Osteoblast (primary cell): Measurements from ENCODE around the gene BPIFB2. TPM values are rescaled to one million over a fixed set of nuclear protein-coding genes. Genes with fewer than 3 reads are reported as not detected.

ENCODE experiments used
- DNase-seq: peaks from one replicate; pipeline ENCODE4 v3.0.0; 2011; ENCODE audit warnings: low spot score, mixed read lengths; ENCODE audit not compliant: insufficient read length; ENCODE audit errors: missing footprints
- H2AFZ ChIP-seq: 2 replicates; pipeline ENCODE4 v1.6.0; 2011; ENCODE audit warnings: mild to moderate bottlenecking, low read length
- H3K27ac ChIP-seq: 2 replicates; pipeline ENCODE4 v1.5.1; 2011; ENCODE audit warnings: mild to moderate bottlenecking, low read depth, low read length, moderate library complexity
- H3K27me3 ChIP-seq: 2 replicates; pipeline ENCODE4 v1.6.0; 2012; ENCODE audit warnings: mild to moderate bottlenecking, control low read depth, inconsistent platforms, low read length, moderate library complexity; ENCODE audit not compliant: insufficient read depth
- H3K36me3 ChIP-seq: 2 replicates; pipeline ENCODE4 v1.5.1; 2011; ENCODE audit warnings: mild to moderate bottlenecking, low read length, control low read depth, moderate library complexity; ENCODE audit not compliant: insufficient read depth
- H3K4me1 ChIP-seq: 2 replicates; pipeline ENCODE4 v1.5.1; 2011; ENCODE audit warnings: mild to moderate bottlenecking, low read length, control low read depth, moderate library complexity; ENCODE audit not compliant: insufficient read depth
- H3K4me2 ChIP-seq: 2 replicates; pipeline ENCODE4 v1.6.0; 2011; ENCODE audit warnings: mild to moderate bottlenecking, low read length; ENCODE audit not compliant: insufficient read depth
- H3K4me3 ChIP-seq: fragments of 200-600 bp; sonication (generic); 3 replicates; pipeline ENCODE4 v1.5.1; 2012; ENCODE audit warnings: mild to moderate bottlenecking, low read length, inconsistent platforms; ENCODE audit not compliant: insufficient read depth
- H3K79me2 ChIP-seq: 2 replicates; pipeline ENCODE4 v1.6.0; 2012; ENCODE audit warnings: mild to moderate bottlenecking, low read length, control low read depth, inconsistent platforms; ENCODE audit not compliant: insufficient read depth
- H3K9me3 ChIP-seq: 2 replicates; pipeline ENCODE4 v1.5.1; 2011; ENCODE audit warnings: low read depth, low read length, control low read depth
- H4K20me1 ChIP-seq: 2 replicates; pipeline ENCODE4 v1.6.0; 2012; ENCODE audit warnings: mild to moderate bottlenecking, low read length, control low read depth; ENCODE audit not compliant: insufficient read depth
- CTCF ChIP-seq: IDR thresholded peaks from 2 replicates; pipeline ENCODE4 v1.5.1; 2011; ENCODE audit warnings: mild to moderate bottlenecking, low read depth, low read length, moderate library complexity; ENCODE audit errors: extremely low read depth
- total RNA-seq: library from RNA; depleted of rRNA; stranded (reverse); fragments of >200 nt; gene quantifications from 2 replicates; pipeline ENCODE4 v1.2.3, GENCODE V29; 2012

Gene BPIFB2
- total RNA-seq, 1 donor, result not detected

GRCh38 chr20:32979201-32979998 lies 28.1 kb upstream of the BPIFB2 start:
- no peaks in the 10 kb centered on the region for H3K27me3 ChIP-seq
- no peaks in the 10 kb centered on the region for H3K4me1 ChIP-seq
- no peak for TF ChIP-seq CTCF
- H2AFZ ChIP-seq, result no peak overlapping the region
- no peaks in the 10 kb centered on the region for H4K20me1 ChIP-seq
- H3K4me2 ChIP-seq, result no peak overlapping the region
- no peaks in the 10 kb centered on the region for H3K9me3 ChIP-seq
- no peaks in the 10 kb centered on the region for H3K36me3 ChIP-seq
- DNase-seq, result no peak
- no peak overlapping the region for H3K4me3 ChIP-seq
- no peak overlapping the region for H3K27ac ChIP-seq
- H3K79me2 ChIP-seq, result no peaks in the 10 kb centered on the region

DNA sequence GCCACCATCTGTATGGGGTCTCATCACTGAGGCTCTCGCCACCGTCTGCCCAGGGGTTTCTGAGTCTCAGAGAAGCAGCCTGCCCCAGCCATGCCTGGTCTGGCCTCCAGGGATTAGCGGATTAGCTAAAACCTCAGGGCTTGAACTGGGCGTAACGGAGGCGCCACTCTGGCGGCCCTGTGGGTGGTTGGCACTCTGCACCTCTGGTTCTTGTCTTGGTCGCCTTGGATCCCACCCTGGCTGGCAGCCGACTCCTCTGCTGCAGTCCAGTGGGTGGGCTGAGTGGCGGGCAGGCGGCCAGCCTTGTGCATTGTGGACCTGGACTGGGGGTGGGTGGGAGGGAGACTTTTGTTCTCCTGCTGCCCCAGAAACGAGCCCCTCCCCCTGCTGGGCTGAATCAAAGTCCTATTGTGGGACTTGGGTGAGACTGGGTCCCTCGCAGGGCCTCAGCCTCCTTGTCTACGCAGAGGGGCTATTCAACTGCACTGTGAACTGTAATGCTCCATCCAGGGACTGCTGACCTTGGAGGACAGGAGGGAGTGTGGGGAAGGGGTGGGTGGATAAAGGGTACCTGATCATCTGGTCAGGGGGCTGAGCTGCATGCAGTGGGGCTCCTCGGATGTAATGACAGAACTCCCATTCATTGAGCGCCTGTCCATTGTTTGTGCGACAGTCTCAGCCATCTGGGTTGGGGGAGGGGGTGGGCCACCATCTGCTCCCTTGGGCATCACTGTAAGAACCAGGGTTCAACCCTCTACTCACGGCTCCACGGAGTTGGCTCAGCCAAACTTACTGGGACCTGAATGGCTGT lies 27.2 kb upstream of the BPIFB2 start:
- Histone ChIP-seq H3K9me3 (no peaks in the 10 kb centered on the region), H3K4me2 (no peak overlapping the region), H3K36me3 (no peaks in the 10 kb centered on the region), H3K27ac (no peak overlapping the region), H3K4me1 (no peaks in the 10 kb centered on the region), H2AFZ (no peak overlapping the region), H4K20me1 (no peaks in the 10 kb centered on the region), H3K4me3 (no peak overlapping the region), H3K27me3 (no peaks in the 10 kb centered on the region), H3K79me2 (no peaks in the 10 kb centered on the region)
- DNase-seq, result no peak
- TF ChIP-seq CTCF, result no peak

GRCh38 chr20:32980990-32981389 lies 26.5 kb upstream of the BPIFB2 start:
- TF ChIP-seq CTCF, result no peak
- H3K4me3 ChIP-seq, result no peak overlapping the region
- H4K20me1 ChIP-seq, result no peaks in the 10 kb centered on the region
- H3K27me3 ChIP-seq, result no peaks in the 10 kb centered on the region
- DNase-seq, result no peak
- H3K4me2 ChIP-seq, result no peak overlapping the region
- no peak overlapping the region for H2AFZ ChIP-seq
- no peaks in the 10 kb centered on the region for H3K4me1 ChIP-seq
- no peaks in the 10 kb centered on the region for H3K36me3 ChIP-seq
- no peak overlapping the region for H3K27ac ChIP-seq
- H3K79me2 ChIP-seq, result no peaks in the 10 kb centered on the region
- H3K9me3 ChIP-seq, result no peaks in the 10 kb centered on the region
